Measurements from ENCODE around the gene SLIT3. TPM values are rescaled to one million over a fixed set of nuclear protein-coding genes. Genes with fewer than 3 reads are reported as not detected.

Gene SLIT3
- total RNA-seq, 1 experiment from 2014 or later, result 0.44 TPM

- no peaks in the 10 kb centered on the region for H3K4me1 ChIP-seq (ENCODE audit: insufficient read depth, low read length)
- no peak for TF ChIP-seq EZH2phosphoT487 (IDR thresholded peaks at IDR 0.05; ENCODE audit: borderline replicate concordance, low read length)
- no TSS peak for BruUV-seq (replicated peaks)
- H3K27ac ChIP-seq (ENCODE audit: low read length), result no peak overlapping the region
- ATAC-seq, result no peak
- H3K27me3 ChIP-seq (ENCODE audit: low read length), result peaks cover 66% of the 10 kb centered on the region
- no peak overlapping the region for H3K4me2 ChIP-seq (ENCODE audit: low read length)
- no peaks in the 10 kb centered on the region for H3F3A ChIP-seq (ENCODE audit: low read length, unreplicated experiment)
- no peaks in the 10 kb centered on the region for H4K20me1 ChIP-seq (ENCODE audit: low read length)
- no peak overlapping the region for H3K4me3 ChIP-seq (ENCODE audit: low read length)
- ChIA-PET CTCF (no interaction called here), POLR2A (ENCODE audit: unreplicated experiment) (no interaction called here)
- H3K79me2 ChIP-seq (ENCODE audit: low read length), result no peaks in the 10 kb centered on the region
- H3K9me3 ChIP-seq (ENCODE audit: low read length), result no peaks in the 10 kb centered on the region
- H3K36me3 ChIP-seq (ENCODE audit: low read depth, low read length), result no peaks in the 10 kb centered on the region
- no peak overlapping the region for H2AFZ ChIP-seq (ENCODE audit: low read length)
- H3K9ac ChIP-seq (ENCODE audit: low read length), result no peak overlapping the region
- intact Hi-C loops (cut with micrococcal nuclease), result no loop called here
- no peak for DNase-seq
- 0 out of 2 replicates have a peak, but pooled peaks cover 3% of the 10 kb centered on the region for H3K9me2 ChIP-seq (replicated peaks; ENCODE audit: low read length)
Observed at GRCh38 chr5:168869615-168870227, 431.2 kb downstream of the SLIT3 start.

- POLR2A ChIA-PET (ENCODE audit: unreplicated experiment), result no interaction called here
- CTCF ChIA-PET, result no interaction called here
- no TSS peak for BruUV-seq (replicated peaks)
- Histone ChIP-seq H4K20me1 (ENCODE audit: low read length) (no peaks in the 10 kb centered on the region), H2AFZ (ENCODE audit: low read length) (no peak overlapping the region), H3K9me2 (replicated peaks; ENCODE audit: low read length) (0 out of 2 replicates have a peak, but pooled peaks cover 3% of the 10 kb centered on the region), H3K9ac (ENCODE audit: low read length) (no peak overlapping the region), H3K27ac (ENCODE audit: low read length) (no peak overlapping the region), H3K27me3 (ENCODE audit: low read length) (peaks cover 43% of the 10 kb centered on the region), H3K4me1 (ENCODE audit: insufficient read depth, low read length) (no peaks in the 10 kb centered on the region), H3K4me2 (ENCODE audit: low read length) (no peak overlapping the region), H3K79me2 (ENCODE audit: low read length) (no peaks in the 10 kb centered on the region), H3K4me3 (ENCODE audit: low read length) (no peak overlapping the region), H3K36me3 (ENCODE audit: low read depth, low read length) (no peaks in the 10 kb centered on the region), H3K9me3 (ENCODE audit: low read length) (no peaks in the 10 kb centered on the region), H3F3A (ENCODE audit: low read length, unreplicated experiment) (no peaks in the 10 kb centered on the region)
- intact Hi-C loops (cut with micrococcal nuclease), result no loop called here
- DNase-seq, result peak; percentile 11
- no peak for TF ChIP-seq EZH2phosphoT487 (IDR thresholded peaks at IDR 0.05; ENCODE audit: borderline replicate concordance, low read length)
- TF ChIP-seq CTCF (conservative IDR thresholded peaks at IDR 0.05; ENCODE audit: low read depth, low read length), result no peak
- ATAC-seq, result no peak
Observed at GRCh38 chr5:168867241-168867640, 433.7 kb downstream of the SLIT3 start.

GRCh38 chr5:168865968-168866367 is 435.0 kb downstream of the SLIT3 start:
- 0 out of 2 replicates have a peak, but pooled peaks cover 3% of the 10 kb centered on the region for H3K9me2 ChIP-seq (replicated peaks; ENCODE audit: low read length)
- H3K9me3 ChIP-seq (ENCODE audit: low read length), result no peaks in the 10 kb centered on the region
- no peak overlapping the region for H3K27ac ChIP-seq (ENCODE audit: low read length)
- no peak for DNase-seq
- H3K36me3 ChIP-seq (ENCODE audit: low read depth, low read length), result no peaks in the 10 kb centered on the region
- no peaks in the 10 kb centered on the region for H3K4me1 ChIP-seq (ENCODE audit: insufficient read depth, low read length)
- H3K4me3 ChIP-seq (ENCODE audit: low read length), result no peak overlapping the region
- no peak for ATAC-seq
- CTCF ChIA-PET, result no interaction called here
- no peak overlapping the region for H2AFZ ChIP-seq (ENCODE audit: low read length)
- no peaks in the 10 kb centered on the region for H3F3A ChIP-seq (ENCODE audit: low read length, unreplicated experiment)
- no TSS peak for BruUV-seq (replicated peaks)
- H3K4me2 ChIP-seq (ENCODE audit: low read length), result no peak overlapping the region
- intact Hi-C loops (cut with micrococcal nuclease), result no loop called here
- TF ChIP-seq EZH2phosphoT487 (IDR thresholded peaks at IDR 0.05; ENCODE audit: borderline replicate concordance, low read length) (no peak), CTCF (conservative IDR thresholded peaks at IDR 0.05; ENCODE audit: low read depth, low read length) (no peak), EZH2 (IDR thresholded peaks at IDR 0.05; ENCODE audit: low read length, unreplicated experiment) (no peak)
- no peak overlapping the region for H3K9ac ChIP-seq (ENCODE audit: low read length)
- POLR2A ChIA-PET (ENCODE audit: unreplicated experiment), result no interaction called here
- peaks cover 39% of the 10 kb centered on the region for H3K27me3 ChIP-seq (ENCODE audit: low read length)
- H4K20me1 ChIP-seq (ENCODE audit: low read length), result no peaks in the 10 kb centered on the region
- no peaks in the 10 kb centered on the region for H3K79me2 ChIP-seq (ENCODE audit: low read length)

Measured in PC-3 (cell line).